Astrocyte of the hippocampus (primary cell): ENCODE results near the gene GPR156.
A peak's percentile ranks its signal among the peaks of the same experiment; 100 is the strongest.
"Not testable (repeated sequence)": the region's sequence is repeated elsewhere in the genome, so short reads cannot be mapped to it uniquely, and the experiment has no call there.

Experiments used
- DNase-seq: peaks from one replicate; pipeline ENCODE4 v3.0.0; 2011; ENCODE audit warnings: low read depth, low spot score

Gene GPR156

GRCh38 chr3:120284747-120285507 lies at the start of gene GPR156:
Gene GPR156, minus strand, starts transcription at chr3:120285222. Its CDS starts 41,124 bp downstream, at chr3:120244098.
- DNase-seq: peak; percentile 73

DNA sequence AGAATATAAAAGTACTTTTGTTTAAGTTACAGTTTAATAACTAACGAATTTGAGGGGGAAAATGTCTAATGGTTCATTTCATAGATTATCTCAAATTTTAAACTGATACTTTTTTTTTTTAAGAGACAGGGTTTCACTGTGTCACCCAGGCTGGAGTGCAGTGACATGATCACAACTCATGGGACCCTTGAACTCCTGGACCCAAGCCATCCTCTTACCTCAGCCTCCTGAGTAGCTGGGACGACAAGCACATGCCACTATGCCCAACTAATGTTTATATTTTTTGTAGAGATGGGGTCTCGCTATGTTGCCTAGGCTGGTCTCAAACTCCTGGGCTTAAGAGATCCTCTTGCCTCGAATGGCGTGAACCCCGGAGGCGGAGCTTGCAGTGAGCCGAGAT lies 47.6 kb upstream of the GPR156 start:
- no peak for DNase-seq

- DNase-seq: no peak
Observed at GRCh38 chr3:120331076-120331475, 46.1 kb upstream of the GPR156 start.

GRCh38 chr3:120326784-120327183 lies 41.8 kb upstream of the GPR156 start:
- DNase-seq: no peak

DNA sequence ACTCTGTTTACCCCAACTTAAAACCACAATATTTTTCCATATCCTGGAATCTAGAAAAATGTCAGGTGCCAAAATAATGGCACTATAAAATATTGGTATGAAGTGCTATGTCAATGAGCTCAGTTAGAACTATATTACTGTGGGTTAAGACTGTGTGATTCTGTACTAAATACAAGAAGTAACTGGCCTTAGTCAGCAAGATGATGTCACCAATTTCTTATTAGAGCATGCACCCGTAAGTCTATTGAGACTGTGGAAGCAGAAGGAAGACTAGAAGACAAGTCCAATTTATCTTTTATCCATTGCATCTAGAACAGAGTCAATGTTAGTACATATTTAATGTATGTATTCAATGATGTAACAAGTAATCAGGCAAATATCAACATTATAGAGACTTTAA lies 39.2 kb upstream of the GPR156 start:
- peak; percentile 41 for DNase-seq

- DNase-seq: not testable (repeated sequence)
Observed at GRCh38 chr3:120323761-120324160, 38.7 kb upstream of the GPR156 start.

DNA sequence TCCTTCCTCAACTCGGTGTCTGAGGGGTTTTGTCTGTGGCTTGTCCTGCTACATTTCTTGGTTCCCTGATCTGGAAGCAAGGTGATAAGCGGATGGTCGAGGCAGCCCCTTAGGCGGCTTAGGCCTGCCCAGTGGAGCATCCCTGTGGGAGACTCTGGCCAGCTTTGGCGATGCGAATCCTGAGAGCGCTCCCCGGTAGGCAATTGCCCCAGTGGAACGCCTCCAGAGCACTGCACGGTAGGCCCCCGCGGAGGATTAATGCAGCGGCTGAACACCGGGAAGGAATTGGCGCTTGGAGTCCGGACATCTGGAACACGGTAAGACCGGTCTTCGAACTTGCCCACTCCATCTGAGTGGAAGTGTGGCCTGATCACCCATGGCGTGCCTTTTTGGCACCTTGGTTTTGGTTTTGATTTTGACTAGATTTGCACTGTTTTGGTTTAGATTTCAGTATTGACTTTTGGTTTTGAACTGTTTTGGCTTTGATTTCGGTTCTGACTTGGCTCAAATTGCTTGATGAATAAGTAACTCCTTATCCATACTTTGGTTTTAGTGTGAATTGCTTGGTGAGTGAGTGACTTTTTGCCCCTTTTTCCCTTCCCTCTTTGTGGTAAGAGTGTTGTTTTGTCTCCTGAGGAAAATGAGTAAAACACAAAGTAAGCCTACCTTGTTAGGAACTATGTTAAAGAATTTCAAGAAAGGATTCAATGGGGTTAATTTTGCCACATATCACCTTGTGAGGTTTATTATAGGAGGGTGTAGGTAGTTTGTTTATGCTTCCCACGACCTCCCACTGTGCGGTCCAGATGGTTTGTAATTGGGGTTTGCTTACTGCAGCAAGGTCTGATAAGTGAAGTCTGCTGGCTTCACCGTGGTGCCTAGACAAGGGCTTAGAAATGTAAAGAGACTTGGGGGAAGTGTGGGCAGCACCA lies 27.1 kb upstream of the GPR156 start:
- no peak for DNase-seq

GRCh38 chr3:120306519-120307455 lies 21.8 kb upstream of the GPR156 start:
- DNase-seq: no peak

DNA sequence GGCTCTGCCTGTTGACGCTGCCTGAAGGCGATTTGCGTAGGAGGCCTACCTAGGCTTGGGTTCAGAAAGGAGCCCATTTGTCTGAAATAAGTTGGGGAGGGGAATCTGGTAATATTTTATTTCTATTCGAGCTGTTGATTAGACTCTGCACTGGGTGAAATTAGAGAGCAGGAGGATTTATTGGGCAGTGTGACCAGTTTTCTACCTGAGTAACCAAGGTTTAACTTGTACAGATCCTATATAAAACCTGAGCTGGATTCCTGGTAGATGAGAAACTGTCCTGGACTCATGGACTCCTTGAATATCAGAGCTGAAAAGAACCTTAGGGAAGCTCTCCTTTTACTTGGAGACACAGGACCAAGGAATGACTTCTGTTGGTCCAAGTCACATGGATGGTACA lies 19.6 kb upstream of the GPR156 start:
- no peak for DNase-seq

DNA sequence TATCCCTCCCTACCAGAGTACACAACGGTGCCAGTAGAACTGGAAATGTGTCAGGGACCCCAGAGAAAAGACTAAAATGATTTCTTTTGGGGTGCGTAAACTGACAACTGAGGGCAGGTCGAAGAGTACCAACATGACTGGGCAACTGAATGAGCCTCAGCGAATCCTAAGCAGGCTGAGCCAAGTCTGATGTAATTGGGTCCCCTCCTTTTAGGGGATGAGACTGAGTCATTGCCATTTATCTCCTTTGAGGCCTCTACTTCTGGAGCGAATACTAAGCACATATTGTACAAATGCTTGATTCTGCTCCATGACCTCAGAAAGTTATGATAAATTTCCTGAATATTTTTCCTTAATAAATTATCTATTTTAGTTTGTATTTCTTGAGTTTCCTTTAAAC lies 17.3 kb upstream of the GPR156 start:
- DNase-seq: no peak

DNA sequence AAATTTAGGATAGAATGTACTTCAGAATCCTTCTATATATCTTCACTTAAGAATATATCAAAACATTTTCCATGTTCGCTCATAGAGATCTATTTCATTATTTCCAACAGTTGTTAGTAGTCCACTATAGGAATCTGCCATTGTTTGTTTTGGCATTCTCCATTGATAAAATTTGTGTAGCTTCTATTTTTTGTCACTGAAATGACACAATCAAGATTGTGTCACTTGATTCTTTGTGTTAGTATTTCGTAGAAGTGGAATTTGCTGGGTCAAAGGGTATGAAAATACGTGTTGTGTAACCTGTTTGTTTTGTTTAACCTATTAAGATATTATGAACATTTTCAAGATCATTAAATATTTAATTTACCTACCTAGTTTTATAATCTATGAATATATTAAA lies 15.9 kb upstream of the GPR156 start:
- no peak for DNase-seq

- no peak for DNase-seq
Observed at GRCh38 chr3:120299403-120299802, 14.4 kb upstream of the GPR156 start.

GRCh38 chr3:120298996-120299395 lies 14.0 kb upstream of the GPR156 start:
- no peak for DNase-seq

GRCh38 chr3:120291552-120291951 lies 6.5 kb upstream of the GPR156 start:
- DNase-seq: not testable (repeated sequence)

DNA sequence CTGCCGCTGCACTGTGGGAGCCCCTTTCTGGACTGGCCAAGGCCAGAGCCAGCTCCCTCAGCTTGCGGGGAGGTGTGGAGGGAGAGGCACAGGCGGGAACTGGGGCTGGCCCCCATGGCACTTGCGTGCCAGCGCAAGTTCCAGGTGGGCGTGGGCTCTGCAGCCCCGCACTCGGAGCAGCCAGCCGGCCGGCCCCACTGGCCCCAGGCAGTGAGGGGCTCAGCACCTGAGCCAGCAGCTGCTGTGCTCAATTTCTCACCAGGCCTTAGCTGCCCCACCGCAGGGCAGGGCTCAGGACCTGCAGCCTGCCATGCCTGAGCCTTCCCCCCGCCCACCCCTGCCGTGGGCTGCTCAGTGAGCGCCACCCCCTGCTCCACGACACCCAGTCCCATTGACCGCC lies 4.6 kb upstream of the GPR156 start:
- no peak for DNase-seq

GRCh38 chr3:120286465-120286864 lies 1.4 kb upstream of the GPR156 start:
- no peak for DNase-seq

DNA sequence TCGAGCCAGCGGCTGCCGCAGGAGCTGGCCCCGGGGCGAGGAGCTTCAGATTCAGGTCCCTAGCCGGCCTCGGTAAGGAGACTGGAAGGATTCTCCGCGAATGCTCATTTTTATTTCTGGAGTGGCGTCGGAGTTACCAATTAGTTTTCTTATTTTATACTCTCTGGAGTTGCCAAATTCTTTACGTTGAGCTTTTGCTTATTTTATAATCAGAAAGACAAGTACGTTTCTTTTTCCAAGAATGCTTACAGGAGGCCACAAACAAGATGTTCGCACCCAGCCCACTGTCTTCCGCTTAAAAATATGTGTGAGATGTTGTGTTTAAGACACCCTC lies 453 bp upstream of the GPR156 start:
- no peak for DNase-seq

GRCh38 chr3:120281261-120281660 lies 3.8 kb downstream of the GPR156 start:
- DNase-seq: no peak

- no peak for DNase-seq
Observed at GRCh38 chr3:120280566-120280965, 4.5 kb downstream of the GPR156 start.

- no peak for DNase-seq
Observed at GRCh38 chr3:120280026-120280425, 5.0 kb downstream of the GPR156 start.

DNA sequence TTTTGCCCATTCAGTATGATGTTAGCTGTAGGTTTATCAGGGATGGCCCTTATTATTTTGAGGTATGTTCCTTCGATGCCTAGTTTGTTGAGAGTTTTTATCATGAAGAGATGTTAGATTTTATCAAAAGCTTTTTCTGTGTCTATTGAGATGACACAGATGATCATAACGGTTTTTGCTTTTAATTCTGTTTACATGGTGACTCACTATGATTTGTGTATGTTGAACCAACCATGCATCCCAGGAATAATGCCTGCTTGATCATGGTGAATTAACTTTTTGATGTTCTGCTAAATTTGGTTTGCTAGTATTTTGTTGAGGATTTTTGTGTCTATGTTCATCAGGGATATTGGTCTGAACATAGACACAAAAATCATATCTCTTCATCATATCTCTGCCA lies 8.3 kb downstream of the GPR156 start:
- DNase-seq: no peak

- no peak for DNase-seq
Observed at GRCh38 chr3:120275618-120276017, 9.4 kb downstream of the GPR156 start.
